ENCODE results near the gene CCNY.
A peak's percentile ranks its signal among the peaks of the same experiment; 100 is the strongest.

The CCNY gene

GRCh38 chr10:35600193-35600592 lies 263.9 kb downstream of the CCNY start:
- DNase-seq, result no peak

DNA sequence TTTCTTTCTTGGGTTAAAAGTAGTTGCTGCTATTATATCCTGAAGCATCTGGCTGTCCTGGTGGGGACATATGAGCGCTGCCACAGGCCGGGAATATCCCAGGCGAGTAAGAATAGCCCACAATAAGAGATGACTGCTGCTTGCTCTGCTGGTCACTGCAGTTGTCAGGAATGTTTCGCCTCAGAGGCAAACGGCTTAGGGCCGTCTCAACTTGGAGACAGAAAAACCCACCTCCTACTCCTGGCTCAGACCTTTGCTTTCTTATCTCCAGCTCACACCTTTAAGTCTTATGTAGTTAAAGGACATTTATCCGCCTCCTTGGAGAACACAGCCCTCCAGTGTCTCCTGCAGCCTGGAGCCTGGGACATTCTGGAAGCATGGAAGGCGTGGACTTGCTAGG lies 268.9 kb downstream of the CCNY start, which contains the start of gene GJD4:
GJD4 (plus strand) TSS at position 151 of the 400 bp plus-strand sequence; CDS start at position 378, 227 bp downstream.
- no peak for DNase-seq

GRCh38 chr10:35606430-35606829 lies 270.1 kb downstream of the CCNY start:
- no peak for DNase-seq

DNA sequence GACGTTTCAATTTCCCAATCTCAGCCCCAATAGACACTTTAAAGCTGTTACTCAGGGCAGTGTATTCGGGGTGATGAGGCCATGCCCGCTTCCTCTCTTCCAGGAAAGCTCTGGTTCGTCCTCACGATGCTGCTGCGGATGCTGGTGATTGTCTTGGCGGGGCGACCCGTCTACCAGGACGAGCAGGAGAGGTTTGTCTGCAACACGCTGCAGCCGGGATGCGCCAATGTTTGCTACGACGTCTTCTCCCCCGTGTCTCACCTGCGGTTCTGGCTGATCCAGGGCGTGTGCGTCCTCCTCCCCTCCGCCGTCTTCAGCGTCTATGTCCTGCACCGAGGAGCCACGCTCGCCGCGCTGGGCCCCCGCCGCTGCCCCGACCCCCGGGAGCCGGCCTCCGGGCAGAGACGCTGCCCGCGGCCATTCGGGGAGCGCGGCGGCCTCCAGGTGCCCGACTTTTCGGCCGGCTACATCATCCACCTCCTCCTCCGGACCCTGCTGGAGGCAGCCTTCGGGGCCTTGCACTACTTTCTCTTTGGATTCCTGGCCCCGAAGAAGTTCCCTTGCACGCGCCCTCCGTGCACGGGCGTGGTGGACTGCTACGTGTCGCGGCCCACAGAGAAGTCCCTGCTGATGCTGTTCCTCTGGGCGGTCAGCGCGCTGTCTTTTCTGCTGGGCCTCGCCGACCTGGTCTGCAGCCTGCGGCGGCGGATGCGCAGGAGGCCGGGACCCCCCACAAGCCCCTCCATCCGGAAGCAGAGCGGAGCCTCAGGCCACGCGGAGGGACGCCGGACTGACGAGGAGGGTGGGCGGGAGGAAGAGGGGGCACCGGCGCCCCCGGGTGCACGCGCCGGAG lies 271.4 kb downstream of the CCNY start:
- DNase-seq, result no peak

GRCh38 chr10:35608328-35608672 lies 272.0 kb downstream of the CCNY start:
- DNase-seq, result no peak

DNA sequence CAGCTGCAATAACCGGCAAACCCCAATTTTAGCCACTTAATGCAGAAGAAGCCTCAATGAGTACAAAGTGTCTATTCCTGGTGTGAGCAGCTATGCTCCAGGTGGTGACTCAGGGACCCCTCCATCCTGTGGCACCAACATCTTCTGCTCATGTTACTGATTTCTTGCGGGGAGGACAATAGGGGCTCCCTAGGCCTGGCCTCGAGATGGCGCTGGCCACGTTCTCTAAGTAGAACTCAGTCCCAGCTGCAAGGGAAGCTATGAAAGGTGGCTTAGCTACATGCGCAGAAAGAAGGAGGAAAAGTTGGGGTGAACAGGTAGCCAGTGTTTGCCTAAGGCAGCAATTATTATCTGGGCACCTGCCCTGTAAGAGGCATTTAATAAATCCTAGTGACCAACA lies 275.4 kb downstream of the CCNY start:
- DNase-seq, result no peak

DNA sequence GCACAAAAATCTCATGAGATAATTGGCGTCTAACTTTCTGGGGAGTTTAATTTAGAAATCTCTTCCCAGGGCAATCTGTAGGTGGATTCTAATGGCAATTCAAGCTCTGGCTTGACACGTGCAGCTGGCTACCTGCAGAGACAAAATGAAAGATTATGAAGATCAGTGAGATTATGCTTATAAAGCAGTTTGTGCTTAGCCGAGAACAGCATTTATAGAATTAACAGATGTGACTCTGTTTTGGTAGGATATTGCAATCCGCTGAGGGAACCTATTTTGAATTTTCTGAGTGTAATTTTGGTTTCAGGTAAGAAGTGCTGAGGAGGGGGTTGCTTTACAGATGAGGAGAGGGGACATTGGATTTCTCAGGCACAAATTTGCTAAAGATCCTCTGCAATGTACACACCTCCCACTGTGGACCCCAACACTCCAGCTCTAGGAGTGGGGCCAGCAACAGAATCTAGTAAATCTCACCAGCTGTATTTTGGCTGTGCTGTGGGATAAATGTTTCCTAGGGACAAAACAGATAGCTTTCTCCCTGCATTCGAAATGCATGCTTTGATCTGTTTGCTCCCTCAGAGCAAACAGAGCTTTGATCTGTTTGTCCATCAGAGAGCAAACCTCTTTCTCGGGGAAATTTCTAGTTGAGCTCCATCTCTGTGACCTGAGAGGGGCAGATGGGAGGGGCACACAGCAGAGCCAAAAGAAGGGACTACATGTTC lies 276.2 kb downstream of the CCNY start:
- DNase-seq, result no peak

DNA sequence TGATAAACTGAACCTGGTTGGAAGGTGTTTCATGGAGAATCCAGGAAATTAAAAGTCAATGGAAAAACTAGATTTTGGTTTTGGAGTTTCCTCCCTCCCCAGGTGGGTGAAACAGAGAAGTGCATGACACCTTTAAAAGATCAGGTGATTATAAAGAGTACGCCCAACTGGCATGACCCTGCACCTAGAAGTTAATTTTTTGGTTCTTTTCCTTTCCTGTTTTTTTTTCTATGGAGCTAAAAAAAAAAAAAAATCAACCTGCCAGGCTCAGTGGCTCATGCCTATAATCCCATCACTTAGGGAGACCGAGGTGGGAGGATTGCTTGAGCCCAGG lies 276.8 kb downstream of the CCNY start:
- no peak for DNase-seq

GRCh38 chr10:35613597-35614226 lies 277.4 kb downstream of the CCNY start:
- DNase-seq, result peak in 1 of 2 experiments; percentile 22

DNA sequence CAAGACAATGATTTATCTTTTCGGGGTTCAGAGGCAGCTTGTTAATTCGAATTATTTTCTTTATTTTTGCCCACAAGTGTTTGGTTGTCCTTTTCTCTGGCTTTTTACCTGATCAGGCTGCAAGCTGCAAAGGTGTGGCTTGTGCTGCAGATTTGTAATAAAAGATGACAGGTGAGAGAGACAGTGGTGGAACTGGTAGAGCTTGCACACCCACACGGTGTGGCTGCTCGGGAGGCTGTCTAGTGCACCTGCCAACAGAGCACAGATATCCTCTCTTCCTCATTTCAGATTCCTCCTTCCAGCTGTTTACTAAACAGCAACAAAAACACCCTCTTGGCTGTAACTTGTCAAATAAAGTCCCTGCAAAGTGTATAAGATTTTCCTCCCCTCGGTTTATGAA lies 278.0 kb downstream of the CCNY start:
- DNase-seq, result no peak

Data from SHP77 (cell line).